Breast epithelium (tissue), 4 donors: ENCODE data around the gene PEX5L. TPM values are rescaled to one million over a fixed set of nuclear protein-coding genes. Genes with fewer than 3 reads are reported as not detected.

Experiments
- DNase-seq, 2 donors: peaks; one replicate each; pipeline ENCODE4 v3.0.0-alpha.2; 2019; ENCODE audit warnings: low spot score in 2 of 2
- H3K27ac ChIP-seq, 2 donors: fragments of 200-600 bp; sonication (generic) in 1 of 2; one replicate each; pipeline ENCODE4 v1.5.1; 2016 to 2019; ENCODE audit warnings: mild to moderate bottlenecking in 1 of 2
- H3K27me3 ChIP-seq, 2 donors: fragments of 200-600 bp; sonication (generic) in 1 of 2; one replicate each; pipeline versions ENCODE4 v1.5.1 to v1.6.0; 2017 to 2019; ENCODE audit warnings: control low read depth in 1 of 2, mild to moderate bottlenecking in 1 of 2
- H3K36me3 ChIP-seq: fragments of 200-600 bp; one replicate; pipeline ENCODE4 v1.5.1; 2019
- H3K4me1 ChIP-seq, 2 donors: fragments of 200-600 bp; sonication (generic); one replicate each; pipeline ENCODE4 v1.5.1; 2016 to 2019; ENCODE audit warnings: control low read depth in 1 of 2
- H3K4me3 ChIP-seq, 3 donors: fragments of 200-600 bp; sonication (generic); 1 replicate in 2 of 3; 2 replicates in 1 of 3; pipeline ENCODE4 v1.5.1; 2016 to 2019; ENCODE audit warnings: mild to moderate bottlenecking in 3 of 3, moderate library complexity in 2 of 3
- H3K9me3 ChIP-seq, 2 donors: fragments of 200-600 bp; sonication (generic) in 1 of 2; one replicate each; pipeline ENCODE4 v1.5.1; 2016 to 2019; ENCODE audit warnings: control low read depth in 1 of 2
- POLR2A ChIP-seq: fragments of 450-650 bp; IDR thresholded peaks from one replicate; pipeline ENCODE4 v1.6.1; 2016; ENCODE audit warnings: antibody characterized with exemption, mild to moderate bottlenecking, moderate library complexity
- POLR2AphosphoS5 ChIP-seq, 3 donors: sonication (generic); formaldehyde crosslinking; IDR thresholded peaks; one replicate each; pipeline ENCODE4 v1.6.1; 2017; ENCODE audit warnings: antibody characterized with exemption in 3 of 3
- intact Hi-C: fragments of 100-400 bp; cut with DNase I; formaldehyde crosslinking; loops from one replicate; pipeline ENCODE4 v1.15.1; 2023; ENCODE audit warnings: low total_unique reads
- total RNA-seq, 3 donors: library from RNA; depleted of rRNA; stranded (reverse); fragments of >200 nt; gene quantifications; one replicate each; pipeline ENCODE4 v1.1.0, GENCODE V29; 2016
- TF ChIP-seq, protein P1 (sequence below), 3 donors: fragments of 450-650 bp; IDR thresholded peaks; one replicate each; pipeline ENCODE4 v1.5.1; 2016 to 2017; ENCODE audit warnings: antibody characterized with exemption in 3 of 3, mild to moderate bottlenecking in 3 of 3, moderate library complexity in 3 of 3

PEX5L gene
- total RNA-seq, 3 donors from 2014 or later = 0.48 to 3.3 (median 1.6) TPM

DNA sequence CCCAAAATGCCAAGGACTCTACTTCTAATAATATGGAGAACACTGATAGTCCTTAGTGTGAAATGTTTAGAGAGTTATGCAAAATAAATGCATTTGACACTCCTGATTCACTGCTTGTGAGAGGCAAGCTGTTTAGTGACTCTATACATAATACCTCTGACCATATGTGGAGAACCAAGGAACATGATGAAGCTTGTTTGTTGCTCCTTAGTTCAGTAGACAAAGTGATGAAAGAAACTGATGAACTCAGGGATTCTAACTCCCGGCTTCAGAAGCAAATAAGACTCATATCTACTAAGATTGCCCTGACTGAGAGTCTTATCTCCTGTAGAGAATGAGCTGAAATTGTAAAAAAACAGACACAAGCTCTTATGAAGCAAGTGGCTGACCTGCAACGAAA lies 41.3 kb downstream of the PEX5L start:
- Histone ChIP-seq H3K36me3 (no peaks in the 10 kb centered on the region), H3K4me1 (no peaks in the 10 kb centered on the region), H3K9me3 (peaks cover 0 to 5% of the 10 kb centered on the region in 2 donors), H3K27ac (no peak overlapping the region), H3K27me3 (no peaks in the 10 kb centered on the region), H3K4me3 (no peak overlapping the region)
- intact Hi-C loops = no loop called here
- TF ChIP-seq POLR2A (no peak), POLR2AphosphoS5 (IDR thresholded peaks at IDR 0.05) (no peak)
- TF ChIP-seq, protein P1, sequence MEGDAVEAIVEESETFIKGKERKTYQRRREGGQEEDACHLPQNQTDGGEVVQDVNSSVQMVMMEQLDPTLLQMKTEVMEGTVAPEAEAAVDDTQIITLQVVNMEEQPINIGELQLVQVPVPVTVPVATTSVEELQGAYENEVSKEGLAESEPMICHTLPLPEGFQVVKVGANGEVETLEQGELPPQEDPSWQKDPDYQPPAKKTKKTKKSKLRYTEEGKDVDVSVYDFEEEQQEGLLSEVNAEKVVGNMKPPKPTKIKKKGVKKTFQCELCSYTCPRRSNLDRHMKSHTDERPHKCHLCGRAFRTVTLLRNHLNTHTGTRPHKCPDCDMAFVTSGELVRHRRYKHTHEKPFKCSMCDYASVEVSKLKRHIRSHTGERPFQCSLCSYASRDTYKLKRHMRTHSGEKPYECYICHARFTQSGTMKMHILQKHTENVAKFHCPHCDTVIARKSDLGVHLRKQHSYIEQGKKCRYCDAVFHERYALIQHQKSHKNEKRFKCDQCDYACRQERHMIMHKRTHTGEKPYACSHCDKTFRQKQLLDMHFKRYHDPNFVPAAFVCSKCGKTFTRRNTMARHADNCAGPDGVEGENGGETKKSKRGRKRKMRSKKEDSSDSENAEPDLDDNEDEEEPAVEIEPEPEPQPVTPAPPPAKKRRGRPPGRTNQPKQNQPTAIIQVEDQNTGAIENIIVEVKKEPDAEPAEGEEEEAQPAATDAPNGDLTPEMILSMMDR (IDR thresholded peaks at IDR 0.05) = no peak
- no peak for DNase-seq

DNA sequence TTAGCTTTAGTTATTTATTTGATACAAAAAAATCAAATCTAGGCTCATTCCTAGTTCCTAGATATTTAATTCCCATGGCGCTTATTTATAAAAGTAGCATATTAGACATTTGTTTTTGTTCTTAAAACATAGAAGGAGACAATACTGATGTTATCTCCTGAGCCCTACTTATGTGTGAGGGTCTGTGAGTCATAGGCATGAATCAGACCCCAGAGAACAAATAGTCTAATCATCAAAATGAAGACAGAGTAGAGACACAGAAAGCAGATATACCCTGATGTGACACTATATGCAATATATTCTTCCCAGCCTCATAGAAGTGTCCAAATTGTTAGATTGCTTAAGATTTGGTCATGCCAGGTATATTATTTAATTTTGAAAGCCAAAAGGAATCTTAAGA lies 44.9 kb downstream of the PEX5L start:
- Histone ChIP-seq H3K4me1 (no peaks in the 10 kb centered on the region), H3K4me3 (no peak overlapping the region), H3K27me3 (no peaks in the 10 kb centered on the region), H3K9me3 (peaks cover 0 to 5% of the 10 kb centered on the region in 2 donors), H3K27ac (no peak overlapping the region), H3K36me3 (no peaks in the 10 kb centered on the region)
- no peak for TF ChIP-seq POLR2A
- TF ChIP-seq, protein P1 (IDR thresholded peaks at IDR 0.05) = no peak
- intact Hi-C loops = no loop called here
- no peak for DNase-seq

DNA sequence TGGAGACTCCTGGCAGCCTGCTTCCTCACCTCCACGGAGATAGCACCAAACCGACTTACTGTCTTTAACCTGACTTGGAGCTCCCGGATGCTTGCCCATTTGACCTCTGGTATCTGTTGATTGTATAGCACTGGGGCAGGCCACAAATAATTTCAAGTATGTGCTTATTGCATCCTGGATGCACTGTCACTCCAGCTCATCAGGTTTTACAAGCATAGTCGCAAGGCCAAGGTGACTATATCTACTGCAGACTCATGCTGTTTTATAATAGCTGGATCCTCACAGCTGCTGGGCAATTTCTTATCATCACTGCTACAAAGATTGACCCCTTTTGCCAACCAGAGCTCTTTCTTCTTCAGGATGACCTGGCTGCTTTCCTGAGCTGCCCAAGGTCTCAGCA lies 45.6 kb downstream of the PEX5L start:
- DNase-seq = no peak
- Histone ChIP-seq H3K4me1 (no peaks in the 10 kb centered on the region), H3K27ac (no peak overlapping the region), H3K27me3 (no peaks in the 10 kb centered on the region), H3K9me3 (no peaks in the 10 kb centered on the region), H3K36me3 (no peaks in the 10 kb centered on the region), H3K4me3 (no peak overlapping the region)
- TF ChIP-seq, protein P1 (IDR thresholded peaks at IDR 0.05) = no peak
- TF ChIP-seq POLR2AphosphoS5 (IDR thresholded peaks at IDR 0.05) = no peak
- TF ChIP-seq POLR2A = no peak
- intact Hi-C loops = no loop called here

DNA sequence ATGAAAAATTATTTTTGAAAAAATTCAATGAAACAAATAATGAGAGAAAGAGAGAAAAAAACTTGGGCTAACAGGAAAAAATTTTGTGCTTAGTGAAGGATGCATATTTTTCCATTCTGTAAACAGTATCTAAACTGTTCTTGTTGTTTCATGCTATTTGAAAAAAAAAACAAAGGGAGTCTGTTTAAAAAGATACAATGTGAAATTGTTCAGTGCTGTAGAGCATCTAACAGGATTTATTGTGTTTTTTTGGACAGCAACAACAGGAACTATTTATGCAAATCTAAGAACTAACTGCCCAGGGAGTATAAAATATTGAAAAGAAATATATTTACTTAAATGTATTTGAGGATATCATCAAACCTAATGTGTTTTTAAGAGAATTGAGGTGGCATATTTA lies 55.1 kb downstream of the PEX5L start:
- TF ChIP-seq POLR2A = no peak
- TF ChIP-seq, protein P1 (IDR thresholded peaks at IDR 0.05) = no peak
- no peak for TF ChIP-seq POLR2AphosphoS5 (IDR thresholded peaks at IDR 0.05)
- intact Hi-C loops = no loop called here
- no peak overlapping the region for H3K27ac ChIP-seq

DNA sequence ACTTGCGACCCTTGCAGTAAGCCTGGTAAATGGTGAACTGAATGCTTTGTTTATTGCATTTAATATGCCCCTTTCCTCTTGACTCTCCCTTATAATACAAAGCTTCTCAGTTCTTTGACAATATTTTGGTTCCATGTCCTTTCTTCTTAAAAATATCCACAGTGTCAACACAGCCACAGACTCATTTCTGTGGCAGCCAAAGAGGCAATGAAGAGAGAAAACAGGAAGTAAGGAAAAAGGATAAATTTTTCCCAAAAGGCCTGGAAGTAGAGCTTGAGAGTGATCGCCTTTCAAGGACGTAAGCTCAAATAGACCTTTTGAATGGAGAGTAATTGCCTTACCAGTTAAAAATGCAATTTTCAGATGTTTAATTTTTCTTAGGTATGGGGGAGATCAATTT lies 59.4 kb downstream of the PEX5L start:
- intact Hi-C loops = no loop called here
- no peaks in the 10 kb centered on the region for H3K4me1 ChIP-seq

More for the DNA sequence above, 55.1 kb downstream of the PEX5L start:
- no peak for DNase-seq
- H3K9me3 ChIP-seq = no peaks in the 10 kb centered on the region
- H3K36me3 ChIP-seq = no peaks in the 10 kb centered on the region
- H3K4me3 ChIP-seq = no peak overlapping the region
- H3K4me1 ChIP-seq = no peaks in the 10 kb centered on the region
- H3K27me3 ChIP-seq = no peaks in the 10 kb centered on the region

More for the DNA sequence above, 59.4 kb downstream of the PEX5L start:
- TF ChIP-seq POLR2A (no peak), POLR2AphosphoS5 (IDR thresholded peaks at IDR 0.05) (no peak)
- TF ChIP-seq, protein P1 (IDR thresholded peaks at IDR 0.05) = no peak
- H3K9me3 ChIP-seq = no peaks in the 10 kb centered on the region
- no peak overlapping the region for H3K4me3 ChIP-seq
- no peak overlapping the region for H3K27ac ChIP-seq
- no peak for DNase-seq
- no peaks in the 10 kb centered on the region for H3K36me3 ChIP-seq
- no peaks in the 10 kb centered on the region for H3K27me3 ChIP-seq
